ENCODE results near the gene BICC1. TPM values are rescaled to one million over a fixed set of nuclear protein-coding genes. Genes with fewer than 3 reads are reported as not detected.

Gene BICC1
- total RNA-seq, 1 donor from 2014 or later: 41.0 TPM

DNA sequence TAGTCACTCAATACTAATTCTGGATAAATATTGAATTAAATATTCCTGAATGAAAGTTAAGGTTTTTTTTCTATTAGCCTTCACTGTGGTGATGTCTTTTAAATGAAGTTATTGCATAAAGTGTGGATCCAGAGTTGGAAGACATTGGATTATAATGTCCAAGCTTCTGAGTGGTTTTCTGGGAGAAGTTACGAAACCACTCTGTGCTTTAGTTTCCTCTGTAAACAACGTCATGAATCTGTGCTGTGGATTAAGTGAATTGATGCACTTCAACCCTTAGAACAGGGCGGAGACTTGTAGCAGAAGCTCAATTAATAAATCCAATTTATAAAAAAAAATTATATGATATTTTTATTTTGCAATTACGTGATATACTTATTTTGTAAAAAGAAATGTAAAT is 271.7 kb downstream of the BICC1 start:
- Mint-ChIP-seq H3K27me3 (ENCODE audit: unreplicated experiment) (no peaks in the 10 kb centered on the region), H3K4me3 (ENCODE audit: unreplicated experiment) (no peak overlapping the region), H3K36me3 (ENCODE audit: unreplicated experiment) (peaks cover 15% of the 10 kb centered on the region), H3K27ac (ENCODE audit: unreplicated experiment) (no peak overlapping the region), H3K4me1 (ENCODE audit: unreplicated experiment) (peaks cover 39% of the 10 kb centered on the region), H3K9me3 (ENCODE audit: unreplicated experiment) (no peaks in the 10 kb centered on the region)
- TF ChIP-seq, protein P1, sequence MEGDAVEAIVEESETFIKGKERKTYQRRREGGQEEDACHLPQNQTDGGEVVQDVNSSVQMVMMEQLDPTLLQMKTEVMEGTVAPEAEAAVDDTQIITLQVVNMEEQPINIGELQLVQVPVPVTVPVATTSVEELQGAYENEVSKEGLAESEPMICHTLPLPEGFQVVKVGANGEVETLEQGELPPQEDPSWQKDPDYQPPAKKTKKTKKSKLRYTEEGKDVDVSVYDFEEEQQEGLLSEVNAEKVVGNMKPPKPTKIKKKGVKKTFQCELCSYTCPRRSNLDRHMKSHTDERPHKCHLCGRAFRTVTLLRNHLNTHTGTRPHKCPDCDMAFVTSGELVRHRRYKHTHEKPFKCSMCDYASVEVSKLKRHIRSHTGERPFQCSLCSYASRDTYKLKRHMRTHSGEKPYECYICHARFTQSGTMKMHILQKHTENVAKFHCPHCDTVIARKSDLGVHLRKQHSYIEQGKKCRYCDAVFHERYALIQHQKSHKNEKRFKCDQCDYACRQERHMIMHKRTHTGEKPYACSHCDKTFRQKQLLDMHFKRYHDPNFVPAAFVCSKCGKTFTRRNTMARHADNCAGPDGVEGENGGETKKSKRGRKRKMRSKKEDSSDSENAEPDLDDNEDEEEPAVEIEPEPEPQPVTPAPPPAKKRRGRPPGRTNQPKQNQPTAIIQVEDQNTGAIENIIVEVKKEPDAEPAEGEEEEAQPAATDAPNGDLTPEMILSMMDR (IDR thresholded peaks at IDR 0.05): no peak
- no peak for DNase-seq (ENCODE audit: extremely low spot score, unreplicated experiment)

DNA sequence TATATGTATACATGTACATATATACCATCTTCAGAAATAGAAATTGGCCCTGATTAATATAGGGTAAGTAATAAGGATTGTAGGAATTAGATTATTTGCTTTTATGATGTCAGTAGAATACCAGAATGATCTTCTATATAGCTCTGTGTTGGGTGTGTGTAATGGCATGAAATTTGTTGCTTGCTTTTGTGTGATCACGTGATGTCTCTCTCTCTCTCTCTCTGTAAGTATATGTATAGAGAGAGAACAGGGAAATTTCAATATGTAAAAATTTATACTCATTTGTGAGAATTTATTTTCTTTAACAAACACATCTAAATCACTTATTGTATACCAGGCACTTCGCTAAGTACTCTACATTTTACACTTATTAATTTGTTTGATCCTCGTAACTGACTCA is 272.7 kb downstream of the BICC1 start:
- H3K9me3 Mint-ChIP-seq (ENCODE audit: unreplicated experiment): no peaks in the 10 kb centered on the region
- no peak overlapping the region for H3K4me3 Mint-ChIP-seq (ENCODE audit: unreplicated experiment)
- no peak for DNase-seq (ENCODE audit: extremely low spot score, unreplicated experiment)
- H3K36me3 Mint-ChIP-seq (ENCODE audit: unreplicated experiment): peaks cover 24% of the 10 kb centered on the region
- no peak overlapping the region for H3K27ac Mint-ChIP-seq (ENCODE audit: unreplicated experiment)
- TF ChIP-seq, protein P1 (IDR thresholded peaks at IDR 0.05): no peak
- H3K4me1 Mint-ChIP-seq (ENCODE audit: unreplicated experiment): peaks cover 31% of the 10 kb centered on the region
- H3K27me3 Mint-ChIP-seq (ENCODE audit: unreplicated experiment): no peaks in the 10 kb centered on the region

DNA sequence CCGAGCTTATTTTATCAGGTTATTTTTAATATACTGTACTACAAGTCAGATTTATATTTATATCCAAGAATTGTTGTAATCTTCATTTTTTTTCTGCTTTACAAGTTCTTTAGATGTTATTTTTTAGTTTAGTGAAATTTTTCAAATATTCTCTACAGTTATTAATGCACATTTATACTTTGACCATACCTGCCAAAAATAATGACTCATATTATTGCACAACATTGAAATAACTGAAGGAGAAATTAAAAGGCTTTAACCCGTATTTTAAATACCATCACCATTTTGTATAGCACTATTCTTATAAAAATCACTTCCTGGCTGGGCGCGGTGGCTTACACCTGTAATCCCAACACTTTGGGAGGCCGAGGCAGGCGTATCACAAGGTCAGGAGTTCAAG is 278.5 kb downstream of the BICC1 start:
- Mint-ChIP-seq H3K4me1 (ENCODE audit: unreplicated experiment) (peaks cover 5% of the 10 kb centered on the region), H3K36me3 (ENCODE audit: unreplicated experiment) (peaks cover 41% of the 10 kb centered on the region), H3K9me3 (ENCODE audit: unreplicated experiment) (no peaks in the 10 kb centered on the region), H3K27me3 (ENCODE audit: unreplicated experiment) (no peaks in the 10 kb centered on the region), H3K27ac (ENCODE audit: unreplicated experiment) (no peak overlapping the region), H3K4me3 (ENCODE audit: unreplicated experiment) (no peak overlapping the region)
- DNase-seq (ENCODE audit: extremely low spot score, unreplicated experiment): no peak
- TF ChIP-seq, protein P1 (IDR thresholded peaks at IDR 0.05): no peak

DNA sequence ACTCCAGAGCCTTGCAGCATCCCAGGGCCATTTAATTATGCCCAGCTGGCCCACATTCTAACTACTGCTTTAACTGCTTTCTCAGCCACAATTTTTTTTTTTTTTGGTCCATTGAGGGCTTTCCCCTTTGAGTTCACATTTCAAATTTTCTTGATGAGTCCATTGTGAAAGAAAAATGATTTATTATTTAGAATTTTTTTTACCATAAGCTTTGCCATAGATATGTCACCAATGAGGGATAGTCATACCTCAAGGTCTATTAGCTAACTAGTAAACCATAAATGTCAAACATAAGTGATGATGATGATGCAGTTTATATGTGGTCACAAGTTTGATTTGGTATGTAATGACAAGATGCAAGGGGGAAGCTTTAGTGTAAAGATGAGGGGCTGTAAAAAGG is 282.9 kb downstream of the BICC1 start:
- Mint-ChIP-seq H3K27me3 (ENCODE audit: unreplicated experiment) (no peaks in the 10 kb centered on the region), H3K4me1 (ENCODE audit: unreplicated experiment) (peaks cover 12% of the 10 kb centered on the region), H3K27ac (ENCODE audit: unreplicated experiment) (no peak overlapping the region), H3K36me3 (ENCODE audit: unreplicated experiment) (peaks cover 35% of the 10 kb centered on the region), H3K4me3 (ENCODE audit: unreplicated experiment) (no peak overlapping the region), H3K9me3 (ENCODE audit: unreplicated experiment) (no peaks in the 10 kb centered on the region)
- no peak for DNase-seq (ENCODE audit: extremely low spot score, unreplicated experiment)
- TF ChIP-seq, protein P1 (IDR thresholded peaks at IDR 0.05): no peak

DNA sequence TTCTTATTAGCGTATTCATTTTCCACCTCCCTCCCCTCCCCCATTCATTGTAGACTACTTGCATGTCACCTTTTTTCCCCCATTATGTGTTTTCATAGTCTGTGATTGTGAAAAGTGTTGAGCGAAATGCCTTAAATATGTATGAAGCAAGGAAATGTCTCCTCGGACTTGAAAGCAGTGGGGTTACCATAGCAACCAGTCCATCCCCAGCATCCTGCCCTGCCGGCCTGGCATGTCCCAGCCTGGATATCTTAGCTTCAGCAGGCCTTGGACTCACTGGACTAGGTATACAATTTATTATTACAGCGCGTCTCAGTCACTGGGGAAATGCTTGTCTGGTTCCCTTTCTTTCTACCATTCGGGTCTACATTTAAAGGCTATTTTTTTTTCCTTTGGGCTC is 283.6 kb downstream of the BICC1 start:
- H3K4me1 Mint-ChIP-seq (ENCODE audit: unreplicated experiment): peaks cover 9% of the 10 kb centered on the region
- no peaks in the 10 kb centered on the region for H3K27me3 Mint-ChIP-seq (ENCODE audit: unreplicated experiment)
- no peak overlapping the region for H3K27ac Mint-ChIP-seq (ENCODE audit: unreplicated experiment)
- H3K9me3 Mint-ChIP-seq (ENCODE audit: unreplicated experiment): no peaks in the 10 kb centered on the region
- peaks cover 37% of the 10 kb centered on the region for H3K36me3 Mint-ChIP-seq (ENCODE audit: unreplicated experiment)
- TF ChIP-seq, protein P1 (IDR thresholded peaks at IDR 0.05): no peak
- no peak overlapping the region for H3K4me3 Mint-ChIP-seq (ENCODE audit: unreplicated experiment)
- no peak for DNase-seq (ENCODE audit: extremely low spot score, unreplicated experiment)

All from osteocyte (in vitro differentiated cells).